Liver (tissue), 9 donors: ENCODE data around the gene SLC12A6. TPM values are rescaled to one million over a fixed set of nuclear protein-coding genes. Genes with fewer than 3 reads are reported as not detected.

ENCODE experiments used
- DNase-seq: peaks from one replicate; pipeline ENCODE4 v3.0.0-alpha.2; 2017; ENCODE audit warnings: low spot score
- H3K27ac ChIP-seq, 2 donors: one replicate each; pipeline ENCODE4 v1.7.0; 2013; ENCODE audit warnings: inconsistent platforms in 2 of 2, low read length in 2 of 2, control low read depth in 1 of 2, low read depth in 1 of 2, mild to moderate bottlenecking in 1 of 2
- H3K27me3 ChIP-seq, 4 donors: one replicate each; pipeline versions ENCODE4 v1.6.1 to v1.7.0; 2013; ENCODE audit warnings: low read length in 3 of 4, inconsistent platforms in 1 of 4, mild to moderate bottlenecking in 1 of 4, moderate library complexity in 1 of 4; ENCODE audit not compliant: control insufficient read depth in 4 of 4, insufficient read depth in 4 of 4
- H3K36me3 ChIP-seq, 4 donors: one replicate each; pipeline versions ENCODE4 v1.6.1 to v1.7.0; 2013; ENCODE audit warnings: low read length in 3 of 4, mild to moderate bottlenecking in 3 of 4, low read depth in 1 of 4, moderate library complexity in 1 of 4; ENCODE audit not compliant: control insufficient read depth in 4 of 4, insufficient read depth in 3 of 4
- H3K4me1 ChIP-seq, 4 donors: one replicate each; pipeline versions ENCODE4 v1.6.1 to v1.7.0; 2013; ENCODE audit warnings: low read length in 3 of 4, mild to moderate bottlenecking in 3 of 4, moderate library complexity in 1 of 4; ENCODE audit not compliant: control insufficient read depth in 4 of 4, insufficient read depth in 4 of 4
- H3K4me3 ChIP-seq, 3 donors: one replicate each; pipeline versions ENCODE4 v1.6.1 to v1.7.0; 2013; ENCODE audit warnings: low read length in 3 of 3, control low read depth in 1 of 3, low read depth in 1 of 3, mild to moderate bottlenecking in 1 of 3
- H3K9ac ChIP-seq, 2 donors: one replicate each; pipeline ENCODE4 v1.7.0; 2013; ENCODE audit warnings: low read length in 2 of 2, mild to moderate bottlenecking in 2 of 2, moderate library complexity in 2 of 2, control low read depth in 1 of 2, low read depth in 1 of 2
- H3K9me3 ChIP-seq, 4 donors: one replicate each; pipeline versions ENCODE4 v1.6.1 to v1.7.0; 2013; ENCODE audit warnings: low read length in 3 of 4; ENCODE audit not compliant: control insufficient read depth in 4 of 4
- ATF3 ChIP-seq: IDR thresholded peaks from 2 replicates; pipeline ENCODE4 v1.6.1; 2016; ENCODE audit warnings: antibody characterized with exemption
- CTCF ChIP-seq: fragments of 150-350 bp; IDR thresholded peaks from 2 replicates; pipeline ENCODE4 v1.5.1; 2017; ENCODE audit warnings: improper control_type of control experiment, low read depth, low read length; ENCODE audit not compliant: missing input control
- EGR1 ChIP-seq, 2 donors: IDR thresholded peaks; 2 replicates each; pipeline ENCODE4 v1.6.1; 2016 to 2018; ENCODE audit warnings: antibody characterized with exemption in 2 of 2, low read depth in 2 of 2
- FOXA1 ChIP-seq: IDR thresholded peaks from 2 replicates; pipeline ENCODE4 v1.6.1; 2016; ENCODE audit warnings: antibody characterized with exemption
- FOXA2 ChIP-seq: IDR thresholded peaks from 2 replicates; pipeline ENCODE4 v1.6.1; 2016; ENCODE audit warnings: antibody characterized with exemption
- GABPA ChIP-seq, 2 donors: IDR thresholded peaks in 1 of 2; conservative IDR thresholded peaks in 1 of 2; 2 replicates each; pipeline ENCODE4 v1.6.1; 2016; ENCODE audit warnings: antibody characterized with exemption in 2 of 2, mild to moderate bottlenecking in 1 of 2, moderate library complexity in 1 of 2
- HNF4A ChIP-seq, 2 donors: conservative IDR thresholded peaks; 2 replicates each; pipeline ENCODE4 v1.6.1; 2016; ENCODE audit warnings: antibody characterized with exemption in 2 of 2, mild to moderate bottlenecking in 2 of 2
- HNF4G ChIP-seq: IDR thresholded peaks from 2 replicates; pipeline ENCODE4 v1.6.1; 2016; ENCODE audit warnings: antibody characterized with exemption
- JUND ChIP-seq, 2 donors: IDR thresholded peaks; 2 replicates each; pipeline ENCODE4 v1.6.1; 2016; ENCODE audit warnings: antibody characterized with exemption in 2 of 2
- MAX ChIP-seq: IDR thresholded peaks from 2 replicates; pipeline ENCODE4 v1.6.1; 2016; ENCODE audit warnings: antibody characterized with exemption
- REST ChIP-seq: IDR thresholded peaks from 2 replicates; pipeline ENCODE4 v1.6.1; 2016; ENCODE audit warnings: antibody characterized with exemption, mild to moderate bottlenecking
- SP1 ChIP-seq: IDR thresholded peaks from 2 replicates; pipeline ENCODE4 v1.6.1; 2018; ENCODE audit warnings: antibody characterized with exemption, mild to moderate bottlenecking
- TAF1 ChIP-seq: conservative IDR thresholded peaks from 2 replicates; pipeline ENCODE4 v1.6.1; 2016; ENCODE audit warnings: antibody characterized with exemption, mild to moderate bottlenecking
- YY1 ChIP-seq: IDR thresholded peaks from 2 replicates; pipeline ENCODE4 v1.6.1; 2016; ENCODE audit warnings: antibody characterized with exemption, mild to moderate bottlenecking
- ZBTB33 ChIP-seq: IDR thresholded peaks from 2 replicates; pipeline ENCODE4 v1.6.1; 2016; ENCODE audit warnings: antibody characterized with exemption
- WGBS: extraction: QIAGEN DNeasy Blood & Tissue Kit; methylation state at CpG from one replicate; pipeline ENCODE4 v1.1.7; 2013; 5-methylcytosine and 5-hydroxymethylcytosine counted together
- polyA plus RNA-seq, 2 donors: library from polyadenylated mRNA; stranded (reverse) in 1 of 2; unstranded in 1 of 2; fragments of 200-250 nt in 1 of 2; fragments of >200 nt in 1 of 2; fragmentation: Nextera tagmentation in 1 of 2; extraction: Ambion mirVana in 1 of 2; gene quantifications; one replicate each; pipeline versions ENCODE4 v1.2.1 to v1.2.3, GENCODE V29; 2013 to 2015
- total RNA-seq, 2 donors: library from RNA; depleted of rRNA; stranded (reverse); fragments of >200 nt; gene quantifications; one replicate each; pipeline ENCODE4 v1.2.3, GENCODE V29; 2014
- donor health status: healthy.
- donor health status: healthy.
- donor health status: healthy.
- donor health status: healthy.
- donor health status: healthy.

SLC12A6 gene
- total and polyA plus RNA-seq, 4 donors = 1.9 to 17.8 (median 7.1) TPM

GRCh38 chr15:34357653-34358052 lies 20.1 kb upstream of the SLC12A6 start:
- no peak overlapping the region for H3K27ac ChIP-seq
- H3K36me3 ChIP-seq = peaks cover 0 to 2% (median 0%) of the 10 kb centered on the region in 4 donors
- no peaks in the 10 kb centered on the region for H3K27me3 ChIP-seq

GRCh38 chr15:34355241-34355640 lies 17.7 kb upstream of the SLC12A6 start:
- Histone ChIP-seq H3K9me3 (no peaks in the 10 kb centered on the region), H3K9ac (no peak overlapping the region), H3K27ac (no peak overlapping the region), H3K27me3 (no peaks in the 10 kb centered on the region), H3K36me3 (peaks cover 0 to 2% (median 0%) of the 10 kb centered on the region in 4 donors), H3K4me1 (no peaks in the 10 kb centered on the region), H3K4me3 (no peak overlapping the region)
- no peak for DNase-seq
- 88% methylated on average over 9 of the region's 9 CpGs for WGBS
- TF ChIP-seq GABPA (IDR thresholded peaks at IDR 0.05 in 1 of 2, conservative IDR thresholded peaks at IDR 0.05 in 1 of 2) (no peak), ATF3 (no peak), MAX (no peak), HNF4A (conservative IDR thresholded peaks at IDR 0.05) (no peak), TAF1 (no peak), CTCF (no peak), EGR1 (IDR thresholded peaks at IDR 0.05; ENCODE audit: low read depth in 2 of 2) (no peak), FOXA2 (no peak), FOXA1 (no peak), ZBTB33 (no peak)

More at GRCh38 chr15:34357653-34358052, 20.1 kb upstream of the SLC12A6 start:
- TF ChIP-seq HNF4G (no peak), YY1 (no peak), JUND (IDR thresholded peaks at IDR 0.05) (no peak), MAX (no peak), SP1 (no peak), TAF1 (no peak), REST (no peak), FOXA1 (no peak), FOXA2 (no peak), CTCF (no peak)
- H3K9me3 ChIP-seq = no peaks in the 10 kb centered on the region
- no peaks in the 10 kb centered on the region for H3K4me1 ChIP-seq
- no peak overlapping the region for H3K4me3 ChIP-seq
- 93% methylated on average over 1 of the region's 1 CpG for WGBS
- H3K9ac ChIP-seq = no peak overlapping the region
- no peak for DNase-seq
